GM12892 (cell line): ENCODE measurements around the gene TMEM132A.

Experiments
- POLR2AphosphoS5 ChIP-seq: IDR thresholded peaks from 2 replicates; pipeline ENCODE4 v1.6.1; 2011; ENCODE audit warnings: low read depth, low read length, control low read depth
- TAF1 ChIP-seq: IDR thresholded peaks from 2 replicates; pipeline ENCODE4 v1.6.1; 2011; ENCODE audit warnings: low read depth, mild to moderate bottlenecking, control low read depth, low read length, borderline replicate concordance

DNA sequence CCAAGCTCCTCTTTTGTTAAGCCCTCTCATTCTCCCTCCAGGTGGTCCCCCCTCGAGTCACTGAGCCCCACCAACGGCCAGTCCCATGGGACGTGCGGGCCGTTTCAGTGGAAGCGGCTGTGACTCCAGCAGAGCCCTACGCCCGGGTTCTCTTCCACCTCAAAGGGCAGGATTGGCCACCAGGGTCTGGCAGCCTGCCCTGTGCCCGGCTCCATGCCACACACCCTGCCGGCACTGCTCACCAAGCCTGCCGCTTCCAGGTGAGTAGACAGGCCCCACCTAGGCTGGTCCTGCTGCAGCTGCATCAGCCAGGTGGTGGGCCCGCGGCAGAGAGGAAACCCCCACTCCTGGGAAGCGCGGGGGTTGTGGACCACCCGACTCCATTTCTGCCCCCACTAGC, 3.3 kb downstream of the TMEM132A start:
- no peak for TF ChIP-seq POLR2AphosphoS5
- TF ChIP-seq TAF1: no peak
